Stimulated activated naive CD8-positive, alpha-beta T cell treated with anti-CD3 and anti-CD28 coated beads, Interleukin-15, Interleukin-2, amounts not matched to agents 100 ng/mL and 50 ng/mL, for 24 hours (primary cell): Measurements from ENCODE around the gene ASPN.

Source experiments
- H3K27ac Mint-ChIP-seq: one replicate; pipeline ENCODE4 v1.8.0; 2021; ENCODE audit warnings: mild to moderate bottlenecking, mixed read lengths
- H3K27me3 Mint-ChIP-seq: one replicate; pipeline ENCODE4 v1.8.0; 2021; ENCODE audit warnings: mixed read lengths
- H3K36me3 Mint-ChIP-seq: one replicate; pipeline ENCODE4 v1.8.0; 2021; ENCODE audit warnings: low read depth, mixed read lengths
- H3K4me1 Mint-ChIP-seq: one replicate; pipeline ENCODE4 v1.8.0; 2021; ENCODE audit warnings: low read depth, mixed read lengths
- H3K4me3 Mint-ChIP-seq: one replicate; pipeline ENCODE4 v1.8.0; 2021; ENCODE audit warnings: mild to moderate bottlenecking, mixed read lengths
- H3K9me3 Mint-ChIP-seq: one replicate; pipeline ENCODE4 v1.8.0; 2021; ENCODE audit warnings: mixed read lengths

The ASPN gene

GRCh38 chr9:92512622-92513021, 30.3 kb upstream of the ASPN start:
- H3K9me3 Mint-ChIP-seq, result no peaks in the 10 kb centered on the region
- H3K27ac Mint-ChIP-seq, result no peak overlapping the region
- H3K4me1 Mint-ChIP-seq, result peaks cover 4% of the 10 kb centered on the region
- H3K4me3 Mint-ChIP-seq, result no peak overlapping the region
- H3K36me3 Mint-ChIP-seq, result no peaks in the 10 kb centered on the region
- no peaks in the 10 kb centered on the region for H3K27me3 Mint-ChIP-seq

GRCh38 chr9:92510747-92511146, 28.4 kb upstream of the ASPN start:
- no peaks in the 10 kb centered on the region for H3K27me3 Mint-ChIP-seq
- H3K4me3 Mint-ChIP-seq, result no peak overlapping the region
- no peaks in the 10 kb centered on the region for H3K36me3 Mint-ChIP-seq
- H3K4me1 Mint-ChIP-seq, result peaks cover 4% of the 10 kb centered on the region
- no peaks in the 10 kb centered on the region for H3K9me3 Mint-ChIP-seq
- H3K27ac Mint-ChIP-seq, result no peak overlapping the region

GRCh38 chr9:92509050-92509449, 26.7 kb upstream of the ASPN start:
- Mint-ChIP-seq H3K36me3 (no peaks in the 10 kb centered on the region), H3K4me3 (no peak overlapping the region), H3K27me3 (no peaks in the 10 kb centered on the region), H3K27ac (no peak overlapping the region), H3K4me1 (peaks cover 4% of the 10 kb centered on the region), H3K9me3 (no peaks in the 10 kb centered on the region)

- Mint-ChIP-seq H3K4me3 (no peak overlapping the region), H3K36me3 (no peaks in the 10 kb centered on the region), H3K4me1 (peaks cover 4% of the 10 kb centered on the region), H3K27ac (no peak overlapping the region), H3K9me3 (no peaks in the 10 kb centered on the region), H3K27me3 (no peaks in the 10 kb centered on the region)
These were observed 25.9 kb upstream of the ASPN start for GRCh38 chr9:92508018-92508820.

GRCh38 chr9:92507496-92507895, 25.2 kb upstream of the ASPN start:
- H3K4me1 Mint-ChIP-seq, result peaks cover 3% of the 10 kb centered on the region
- H3K4me3 Mint-ChIP-seq, result no peak overlapping the region
- H3K27ac Mint-ChIP-seq, result no peak overlapping the region
- H3K9me3 Mint-ChIP-seq, result no peaks in the 10 kb centered on the region
- no peaks in the 10 kb centered on the region for H3K36me3 Mint-ChIP-seq
- no peaks in the 10 kb centered on the region for H3K27me3 Mint-ChIP-seq

- no peaks in the 10 kb centered on the region for H3K36me3 Mint-ChIP-seq
- H3K27ac Mint-ChIP-seq, result no peak overlapping the region
- no peaks in the 10 kb centered on the region for H3K4me1 Mint-ChIP-seq
- no peaks in the 10 kb centered on the region for H3K27me3 Mint-ChIP-seq
- H3K9me3 Mint-ChIP-seq, result no peaks in the 10 kb centered on the region
- no peak overlapping the region for H3K4me3 Mint-ChIP-seq
These were observed 24.7 kb upstream of the ASPN start for GRCh38 chr9:92507005-92507404.

GRCh38 chr9:92506184-92506857, 24.0 kb upstream of the ASPN start:
- H3K4me1 Mint-ChIP-seq, result no peaks in the 10 kb centered on the region
- H3K27ac Mint-ChIP-seq, result no peak overlapping the region
- H3K4me3 Mint-ChIP-seq, result no peak overlapping the region
- no peaks in the 10 kb centered on the region for H3K27me3 Mint-ChIP-seq
- no peaks in the 10 kb centered on the region for H3K36me3 Mint-ChIP-seq
- no peaks in the 10 kb centered on the region for H3K9me3 Mint-ChIP-seq

- no peak overlapping the region for H3K27ac Mint-ChIP-seq
- H3K9me3 Mint-ChIP-seq, result no peaks in the 10 kb centered on the region
- H3K36me3 Mint-ChIP-seq, result no peaks in the 10 kb centered on the region
- no peaks in the 10 kb centered on the region for H3K4me1 Mint-ChIP-seq
- H3K27me3 Mint-ChIP-seq, result no peaks in the 10 kb centered on the region
- H3K4me3 Mint-ChIP-seq, result no peak overlapping the region
These were observed 22.6 kb upstream of the ASPN start for GRCh38 chr9:92504881-92505280.

GRCh38 chr9:92503156-92503555, 20.9 kb upstream of the ASPN start:
- no peak overlapping the region for H3K27ac Mint-ChIP-seq
- H3K36me3 Mint-ChIP-seq, result no peaks in the 10 kb centered on the region
- no peaks in the 10 kb centered on the region for H3K9me3 Mint-ChIP-seq
- H3K4me1 Mint-ChIP-seq, result no peaks in the 10 kb centered on the region
- H3K4me3 Mint-ChIP-seq, result no peak overlapping the region
- no peaks in the 10 kb centered on the region for H3K27me3 Mint-ChIP-seq

GRCh38 chr9:92501671-92502393, 19.5 kb upstream of the ASPN start:
- H3K4me3 Mint-ChIP-seq, result no peak overlapping the region
- no peaks in the 10 kb centered on the region for H3K4me1 Mint-ChIP-seq
- H3K36me3 Mint-ChIP-seq, result no peaks in the 10 kb centered on the region
- H3K27ac Mint-ChIP-seq, result no peak overlapping the region
- no peaks in the 10 kb centered on the region for H3K9me3 Mint-ChIP-seq
- H3K27me3 Mint-ChIP-seq, result no peaks in the 10 kb centered on the region

- H3K9me3 Mint-ChIP-seq, result no peaks in the 10 kb centered on the region
- H3K4me3 Mint-ChIP-seq, result no peak overlapping the region
- no peak overlapping the region for H3K27ac Mint-ChIP-seq
- no peaks in the 10 kb centered on the region for H3K27me3 Mint-ChIP-seq
- no peaks in the 10 kb centered on the region for H3K36me3 Mint-ChIP-seq
- H3K4me1 Mint-ChIP-seq, result no peaks in the 10 kb centered on the region
These were observed 18.4 kb upstream of the ASPN start for GRCh38 chr9:92500725-92501124.

- no peaks in the 10 kb centered on the region for H3K9me3 Mint-ChIP-seq
These were observed 17.4 kb upstream of the ASPN start for GRCh38 chr9:92499701-92500100.

GRCh38 chr9:92496396-92497176, 14.3 kb upstream of the ASPN start:
- no peak overlapping the region for H3K27ac Mint-ChIP-seq
- no peaks in the 10 kb centered on the region for H3K4me1 Mint-ChIP-seq
- no peak overlapping the region for H3K4me3 Mint-ChIP-seq
- H3K27me3 Mint-ChIP-seq, result no peaks in the 10 kb centered on the region
- H3K9me3 Mint-ChIP-seq, result no peaks in the 10 kb centered on the region
- H3K36me3 Mint-ChIP-seq, result no peaks in the 10 kb centered on the region

More at GRCh38 chr9:92499701-92500100, 17.4 kb upstream of the ASPN start:
- Mint-ChIP-seq H3K4me3 (no peak overlapping the region), H3K27me3 (no peaks in the 10 kb centered on the region), H3K27ac (no peak overlapping the region), H3K36me3 (no peaks in the 10 kb centered on the region), H3K4me1 (no peaks in the 10 kb centered on the region)

GRCh38 chr9:92494856-92495255, 12.6 kb upstream of the ASPN start:
- H3K36me3 Mint-ChIP-seq, result no peaks in the 10 kb centered on the region
- H3K27me3 Mint-ChIP-seq, result no peaks in the 10 kb centered on the region
- H3K9me3 Mint-ChIP-seq, result no peaks in the 10 kb centered on the region
- H3K4me1 Mint-ChIP-seq, result no peaks in the 10 kb centered on the region
- H3K4me3 Mint-ChIP-seq, result no peak overlapping the region
- H3K27ac Mint-ChIP-seq, result no peak overlapping the region
